Heart left ventricle (tissue), 16 donors: ENCODE results near the gene GDNF. TPM values are rescaled to one million over a fixed set of nuclear protein-coding genes. Genes with fewer than 3 reads are reported as not detected.

Experiments used
- ATAC-seq, 4 donors: fragments of 200-7000 bp; cut with Tn5 transposase; one replicate each; pipeline ENCODE4 v1.9.1; 2020 to 2022; ENCODE audit warnings: moderate library complexity in 4 of 4, mild to moderate bottlenecking in 3 of 4, moderate number of reproducible peaks in 1 of 4
- DNase-seq, 5 donors: peaks; one replicate each; pipeline ENCODE4 v3.0.0-alpha.2; 2020
- H3K27ac ChIP-seq, 12 donors: fragments of 200-600 bp; sonication (generic) in 4 of 12; one replicate each; pipeline versions ENCODE4 v1.5.0 to v1.8.0; 2016 to 2022; ENCODE audit warnings: mild to moderate bottlenecking in 2 of 12
- H3K27me3 ChIP-seq, 9 donors: fragments of 200-600 bp; sonication (generic) in 2 of 9; one replicate each; pipeline versions ENCODE4 v1.5.1 to v1.8.0; 2016 to 2022; ENCODE audit warnings: mild to moderate bottlenecking in 3 of 9
- H3K36me3 ChIP-seq, 9 donors: fragments of 200-600 bp; sonication (generic) in 2 of 9; one replicate each; pipeline versions ENCODE4 v1.5.0 to v1.8.0; 2018 to 2022; ENCODE audit warnings: mild to moderate bottlenecking in 2 of 9
- H3K4me1 ChIP-seq, 12 donors: fragments of 200-600 bp; sonication (generic) in 4 of 12; one replicate each; pipeline versions ENCODE4 v1.5.0 to v1.8.0; 2016 to 2022; ENCODE audit warnings: mild to moderate bottlenecking in 3 of 12
- H3K4me3 ChIP-seq, 12 donors: fragments of 200-600 bp; sonication (generic) in 4 of 12; one replicate each; pipeline versions ENCODE4 v1.5.0 to v1.8.0; 2017 to 2022; ENCODE audit warnings: mild to moderate bottlenecking in 9 of 12, moderate library complexity in 4 of 12
- H3K9me3 ChIP-seq, 12 donors: fragments of 200-600 bp; sonication (generic) in 4 of 12; one replicate each; pipeline versions ENCODE4 v1.5.0 to v1.8.0; 2016 to 2022; ENCODE audit warnings: mild to moderate bottlenecking in 1 of 12
- CTCF ChIP-seq, 12 donors: fragments of 200-600 bp; sonication (generic) in 4 of 12; IDR thresholded peaks; one replicate each; pipeline versions ENCODE4 v1.5.0 to v1.8.0; 2018 to 2022; ENCODE audit warnings: antibody characterized with exemption in 12 of 12, mild to moderate bottlenecking in 5 of 12
- POLR2A ChIP-seq, 2 donors: fragments of 450-650 bp; IDR thresholded peaks; one replicate each; pipeline ENCODE4 v1.6.1; 2017; ENCODE audit warnings: antibody characterized with exemption in 2 of 2, mild to moderate bottlenecking in 2 of 2, moderate library complexity in 2 of 2
- WGBS, 4 donors: extraction: QIAGEN DNeasy Blood & Tissue Kit in 2 of 4; methylation state at CpG; one replicate each; pipeline versions ENCODE4 v1.1.5 to v1.1.7; 2013 to 2018; 5-methylcytosine and 5-hydroxymethylcytosine counted together
- intact Hi-C, 10 donors: fragments of 100-400 bp; cut with DNase I; formaldehyde crosslinking; loops; one replicate each; pipeline versions ENCODE4 v1.11.1 to v1.14.2; 2022
- polyA plus RNA-seq, 2 donors: library from polyadenylated mRNA; stranded (reverse); fragments of 200-250 nt; gene quantifications; one replicate each; pipeline ENCODE4 v1.2.3, GENCODE V29; 2013
- total RNA-seq, 9 donors: library from RNA; depleted of rRNA in 2 of 9; stranded (reverse); fragments of >200 nt in 2 of 9; fragmentation: NEBNext Ultra II Directional in 3 of 9; extraction: Animal tissue kit (Norgen Biotek cat#: 25700) in 3 of 9; gene quantifications; one replicate each; pipeline versions ENCODE4 v1.1.0 to v1.2.4, GENCODE V29; 2016 to 2023
- donor health status: ischemic (EF 13 %, LVEDD 7.1; RV severe dilation, severe dysfunction).
- donor health status: healthy with polysubstance abuse.
- donor health status: DM: no; HTN: yes; CAD: no.
- donor health status: DM: no; HTN: no; CAD: no.
- donor health status: ischemic (EF 25% LVEDD 6.9; RV normal size, moderate dysfunction).
- donor health status: ischemic (EF 25% LVEDD 5.7; RV mildly dilated, moderate dysfunction).
- donor health status: healthy.
- donor health status: DM: yes; HTN: yes; CAD: no.
- donor health status: ischemic (EF 35%, LVEDD 5.7; RV mildly dilated, moderate dysfunction).
- donor health status: nonischemic (EF 11% LVEDD 7.7; RV severe dilation, severe dysfunction).
- donor health status: DM: yes; HTN: yes; CAD: no.
- donor health status: PGD.
- donor health status: ischemic (EF 29% LVEDD 5.4; RV normal size, mild dysfunction).
- donor health status: nonischemic (EF 23%, LVEDD 6.1; RV moderate dilation, normal function).

GDNF gene
- total and polyA plus RNA-seq, 11 donors, result 0.03 to 0.36 (median 0.09) TPM; not detected in 4

GRCh38 chr5:37812365-37812764 is 27.5 kb downstream of the GDNF start:
- Histone ChIP-seq H3K36me3 (no peaks in the 10 kb centered on the region), H3K27ac (peak overlapping the region in 1 of 12 donors; percentile 45), H3K4me3 (no peak overlapping the region), H3K9me3 (no peaks in the 10 kb centered on the region), H3K27me3 (peaks cover 0 to 12% (median 0%) of the 10 kb centered on the region in 9 donors), H3K4me1 (no peaks in the 10 kb centered on the region)
- ATAC-seq (no peak), DNase-seq (no peak)
- WGBS, 4 donors, result 97 to 100% (median 99%) methylated on average over 2 of the region's 2 CpGs
- no peak for TF ChIP-seq CTCF (IDR thresholded peaks at IDR 0.05)
- no peak for TF ChIP-seq POLR2A (IDR thresholded peaks at IDR 0.05)
- intact Hi-C loops, result no loop called here

- 87 to 93% (median 90%) methylated on average over 7 to 10 of the region's 10 CpGs for WGBS, 4 donors
- Histone ChIP-seq H3K4me3 (no peak overlapping the region), H3K4me1 (no peaks in the 10 kb centered on the region), H3K27me3 (peaks cover 0 to 12% (median 0%) of the 10 kb centered on the region in 9 donors), H3K27ac (peak overlapping the region in 1 of 12 donors; percentile 45), H3K36me3 (no peaks in the 10 kb centered on the region), H3K9me3 (no peaks in the 10 kb centered on the region)
- TF ChIP-seq POLR2A (IDR thresholded peaks at IDR 0.05), result no peak
- TF ChIP-seq CTCF (IDR thresholded peaks at IDR 0.05), result no peak
- ATAC-seq (no peak), DNase-seq (no peak)
- intact Hi-C loops, result no loop called here
Measured at GRCh38 chr5:37811866-37812265, 28.0 kb downstream of the GDNF start.

- Histone ChIP-seq H3K27ac (no peak overlapping the region), H3K27me3 (peaks cover 0 to 12% (median 0%) of the 10 kb centered on the region in 9 donors), H3K9me3 (no peaks in the 10 kb centered on the region), H3K4me1 (no peaks in the 10 kb centered on the region), H3K4me3 (no peak overlapping the region), H3K36me3 (no peaks in the 10 kb centered on the region)
- 61 to 70% (median 65%) methylated on average over 14 of the region's 14 CpGs for WGBS, 4 donors
- no peak for TF ChIP-seq POLR2A (IDR thresholded peaks at IDR 0.05)
- TF ChIP-seq CTCF (IDR thresholded peaks at IDR 0.05), result no peak
- intact Hi-C loops, result no loop called here
- DNase-seq, result no peak
- no peak for ATAC-seq
Measured at GRCh38 chr5:37810311-37810710, 29.5 kb downstream of the GDNF start.

GRCh38 chr5:37808945-37809344 is 30.9 kb downstream of the GDNF start:
- H3K27ac ChIP-seq, result no peak overlapping the region
- ATAC-seq, result no peak
- H3K4me1 ChIP-seq, result no peaks in the 10 kb centered on the region
- peaks cover 0 to 12% (median 0%) of the 10 kb centered on the region in 9 donors for H3K27me3 ChIP-seq
- no peak overlapping the region for H3K4me3 ChIP-seq
- no peaks in the 10 kb centered on the region for H3K9me3 ChIP-seq
- H3K36me3 ChIP-seq, result no peaks in the 10 kb centered on the region
- no peak for DNase-seq
- no peak for TF ChIP-seq CTCF (IDR thresholded peaks at IDR 0.05)
- no peak for TF ChIP-seq POLR2A (IDR thresholded peaks at IDR 0.05)
- intact Hi-C loops, result no loop called here
- 81 to 88% (median 83%) methylated on average over 5 of the region's 5 CpGs for WGBS, 4 donors
